Endodermal cell (in vitro differentiated cells): ENCODE measurements around the gene TMEM114. TPM values are rescaled to one million over a fixed set of nuclear protein-coding genes. Genes with fewer than 3 reads are reported as not detected.

Source experiments
- DNase-seq: peaks from one replicate; pipeline ENCODE4 v3.0.0-alpha.2; 2017
- H3K27ac ChIP-seq: 2 replicates; pipeline ENCODE4 v1.5.1; 2013; ENCODE audit warnings: mild to moderate bottlenecking, low read depth, low read length, moderate library complexity
- H3K27me3 ChIP-seq: 2 replicates; pipeline ENCODE4 v1.6.1; 2013; ENCODE audit warnings: mild to moderate bottlenecking, low read length, moderate library complexity; ENCODE audit not compliant: insufficient read depth, control insufficient read depth, poor library complexity, severe bottlenecking
- H3K36me3 ChIP-seq: 2 replicates; pipeline ENCODE4 v1.7.0; 2013; ENCODE audit warnings: mild to moderate bottlenecking, low read length, moderate library complexity; ENCODE audit not compliant: control insufficient read depth, insufficient read depth
- H3K4me1 ChIP-seq: one replicate; pipeline ENCODE4 v1.7.0; 2013; ENCODE audit warnings: low read length; ENCODE audit not compliant: control insufficient read depth, insufficient read depth
- H3K4me3 ChIP-seq: 2 replicates; pipeline ENCODE4 v1.5.1; 2013; ENCODE audit warnings: mild to moderate bottlenecking, low read length, moderate library complexity
- H3K9ac ChIP-seq: 2 replicates; pipeline ENCODE4 v1.6.1; 2013; ENCODE audit warnings: mild to moderate bottlenecking, low read length, moderate library complexity; ENCODE audit not compliant: poor library complexity, severe bottlenecking; ENCODE audit errors: extremely low read depth
- H3K9me3 ChIP-seq: 2 replicates; pipeline ENCODE4 v1.6.1; 2013; ENCODE audit warnings: mild to moderate bottlenecking, low read length, moderate library complexity; ENCODE audit not compliant: control insufficient read depth
- H3K27ac Mint-ChIP-seq: 2 replicates; pipeline ENCODE4 v1.8.0; 2020; ENCODE audit warnings: mixed read lengths
- H3K27me3 Mint-ChIP-seq: 2 replicates; pipeline ENCODE4 v1.8.0; 2021; ENCODE audit warnings: mild to moderate bottlenecking, mixed read lengths; ENCODE audit not compliant: insufficient read depth
- H3K36me3 Mint-ChIP-seq: 2 replicates; pipeline ENCODE4 v1.8.0; 2020; ENCODE audit warnings: low read depth, mixed read lengths
- H3K4me1 Mint-ChIP-seq: 2 replicates; pipeline ENCODE4 v1.8.0; 2020; ENCODE audit warnings: mixed read lengths
- H3K4me3 Mint-ChIP-seq: 2 replicates; pipeline ENCODE4 v1.8.0; 2020; ENCODE audit warnings: mild to moderate bottlenecking, moderate library complexity, mixed read lengths
- H3K9me3 Mint-ChIP-seq: 2 replicates; pipeline ENCODE4 v1.8.0; 2020; ENCODE audit warnings: mild to moderate bottlenecking, mixed read lengths
- CTCF ChIP-seq: fragments of 200-600 bp; sonication (generic); conservative IDR thresholded peaks from 2 replicates; pipeline ENCODE4 v1.5.0; 2021; ENCODE audit warnings: antibody characterized with exemption, mild to moderate bottlenecking
- WGBS, 2 experiments: methylation state at CpG; one replicate each; pipeline versions ENCODE4 v1.1.5 to v1.1.7; 2013; ENCODE audit warnings: missing lambda C conversion rate in 2 of 2, mixed read lengths in 1 of 2; ENCODE audit not compliant: insufficient coverage in 1 of 2, insufficient read length in 1 of 2; 5-methylcytosine and 5-hydroxymethylcytosine counted together
- total RNA-seq, 2 donors: library from RNA; stranded (reverse); fragmentation: NEBNext Ultra II Directional in 1 of 2; extraction: Animal tissue kit (Norgen Biotek cat#: 25700) in 1 of 2; gene quantifications; 2 replicates in 1 of 2; 3 replicates in 1 of 2; pipeline ENCODE4 v1.2.1, GENCODE V29; 2021

The TMEM114 gene
- total RNA-seq, 2 donors from 2014 or later = 0.40 TPM; not detected in 1

GRCh38 chr16:8551388-8552332 is 38.7 kb downstream of the TMEM114 start:
- no peaks in the 10 kb centered on the region for H3K36me3 ChIP-seq
- Mint-ChIP-seq H3K27me3 (peaks cover 31% of the 10 kb centered on the region), H3K27ac (no peak overlapping the region), H3K36me3 (no peaks in the 10 kb centered on the region), H3K4me1 (peaks cover 4% of the 10 kb centered on the region), H3K4me3 (no peak overlapping the region), H3K9me3 (no peaks in the 10 kb centered on the region)
- H3K4me3 ChIP-seq = no peak overlapping the region
- no peak for DNase-seq
- H3K9ac ChIP-seq = no peak overlapping the region
- H3K9me3 ChIP-seq = no peaks in the 10 kb centered on the region
- H3K4me1 ChIP-seq = no peaks in the 10 kb centered on the region
- no peak for TF ChIP-seq CTCF
- WGBS, 2 experiments = 92 to 100% methylated on average over 2 of the region's 3 CpGs
- peaks cover 22% of the 10 kb centered on the region for H3K27me3 ChIP-seq
- no peak overlapping the region for H3K27ac ChIP-seq

GRCh38 chr16:8550728-8551387 is 39.5 kb downstream of the TMEM114 start:
- no peak for TF ChIP-seq CTCF
- H3K4me3 ChIP-seq = no peak overlapping the region
- DNase-seq = no peak
- Mint-ChIP-seq H3K27ac (no peak overlapping the region), H3K9me3 (no peaks in the 10 kb centered on the region), H3K4me1 (peaks cover 4% of the 10 kb centered on the region), H3K27me3 (peaks cover 35% of the 10 kb centered on the region), H3K4me3 (no peak overlapping the region), H3K36me3 (no peaks in the 10 kb centered on the region)
- no peak overlapping the region for H3K27ac ChIP-seq
- H3K4me1 ChIP-seq = no peaks in the 10 kb centered on the region
- H3K36me3 ChIP-seq = no peaks in the 10 kb centered on the region
- H3K9me3 ChIP-seq = no peaks in the 10 kb centered on the region
- peaks cover 20% of the 10 kb centered on the region for H3K27me3 ChIP-seq
- no peak overlapping the region for H3K9ac ChIP-seq
- 90 to 91% methylated on average over 9 of the region's 9 CpGs for WGBS, 2 experiments

- Mint-ChIP-seq H3K4me1 (peaks cover 4% of the 10 kb centered on the region), H3K27me3 (peaks cover 27% of the 10 kb centered on the region), H3K27ac (no peak overlapping the region), H3K9me3 (no peaks in the 10 kb centered on the region), H3K36me3 (no peaks in the 10 kb centered on the region), H3K4me3 (no peak overlapping the region)
- Histone ChIP-seq H3K36me3 (no peaks in the 10 kb centered on the region), H3K27me3 (peaks cover 11% of the 10 kb centered on the region), H3K27ac (no peak overlapping the region), H3K4me1 (no peaks in the 10 kb centered on the region), H3K9me3 (no peaks in the 10 kb centered on the region), H3K4me3 (no peak overlapping the region), H3K9ac (no peak overlapping the region)
- DNase-seq = no peak
- no peak for TF ChIP-seq CTCF
- 84 to 87% methylated on average over 8 of the region's 8 CpGs for WGBS, 2 experiments
Measured at GRCh38 chr16:8549843-8550412, 40.4 kb downstream of the TMEM114 start.
